ENCODE data around the gene NFS1.

DNA sequence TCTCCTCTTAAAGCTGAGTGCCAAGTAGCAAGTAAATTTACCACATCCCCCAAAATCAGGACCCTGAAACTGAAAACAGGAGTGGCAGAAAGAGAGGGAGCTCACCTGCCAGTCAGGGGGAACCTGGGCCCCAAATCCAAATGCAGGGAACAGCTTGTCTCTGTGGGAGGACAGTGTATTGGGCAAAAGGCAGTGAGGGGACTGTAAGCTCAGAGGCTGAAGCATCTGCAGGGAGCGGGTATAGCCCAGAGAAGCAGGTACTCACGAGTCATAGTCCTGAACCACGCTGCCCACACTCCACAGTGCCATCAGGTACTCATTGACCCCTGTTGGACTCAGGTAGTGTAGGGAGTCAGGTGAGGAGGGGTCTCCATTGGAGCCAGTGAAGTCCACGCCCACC is 68.5 kb downstream of the NFS1 start:
- TF ChIP-seq, protein P1, sequence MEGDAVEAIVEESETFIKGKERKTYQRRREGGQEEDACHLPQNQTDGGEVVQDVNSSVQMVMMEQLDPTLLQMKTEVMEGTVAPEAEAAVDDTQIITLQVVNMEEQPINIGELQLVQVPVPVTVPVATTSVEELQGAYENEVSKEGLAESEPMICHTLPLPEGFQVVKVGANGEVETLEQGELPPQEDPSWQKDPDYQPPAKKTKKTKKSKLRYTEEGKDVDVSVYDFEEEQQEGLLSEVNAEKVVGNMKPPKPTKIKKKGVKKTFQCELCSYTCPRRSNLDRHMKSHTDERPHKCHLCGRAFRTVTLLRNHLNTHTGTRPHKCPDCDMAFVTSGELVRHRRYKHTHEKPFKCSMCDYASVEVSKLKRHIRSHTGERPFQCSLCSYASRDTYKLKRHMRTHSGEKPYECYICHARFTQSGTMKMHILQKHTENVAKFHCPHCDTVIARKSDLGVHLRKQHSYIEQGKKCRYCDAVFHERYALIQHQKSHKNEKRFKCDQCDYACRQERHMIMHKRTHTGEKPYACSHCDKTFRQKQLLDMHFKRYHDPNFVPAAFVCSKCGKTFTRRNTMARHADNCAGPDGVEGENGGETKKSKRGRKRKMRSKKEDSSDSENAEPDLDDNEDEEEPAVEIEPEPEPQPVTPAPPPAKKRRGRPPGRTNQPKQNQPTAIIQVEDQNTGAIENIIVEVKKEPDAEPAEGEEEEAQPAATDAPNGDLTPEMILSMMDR (IDR thresholded peaks at IDR 0.05) = no peak
- no peak for TF ChIP-seq POLR2A (IDR thresholded peaks at IDR 0.05)
- no peak for TF ChIP-seq POLR2AphosphoS5 (IDR thresholded peaks at IDR 0.05)
